ENCODE results near the gene SLU7. TPM values are rescaled to one million over a fixed set of nuclear protein-coding genes. Genes with fewer than 3 reads are reported as not detected.

Gene SLU7
- total and polyA plus RNA-seq, 2 donors (not counting 3 experiments of a cell fraction or from before 2014, with no cell fraction given): 10.2 to 48.2 TPM

GRCh38 chr5:160395111-160395510, 23.8 kb downstream of the SLU7 start:
- CTCF ChIA-PET: interaction anchor here (1.2 to 8.2 kb wide), 2 partner anchors 314 to 371 kb away, joined by 4 to 254 read pairs; no protein-coding TSS in a partner anchor
- no TSS peak for BruUV-seq (replicated peaks)

More at GRCh38 chr5:160395111-160395510, 23.8 kb downstream of the SLU7 start:
- POLR2A ChIA-PET: no interaction called here
- DNase-seq (ENCODE audit: low read depth, low spot score) (no peak), FAIRE-seq (no peak)
- H3K36me3 ChIP-seq (ENCODE audit: control insufficient read depth in 2 of 2, extremely low read depth in 1 of 2, insufficient read depth in 2 of 2, low read length in 2 of 2): no peaks in the 10 kb centered on the region
- no peak overlapping the region for H3K9ac ChIP-seq (replicated peaks; ENCODE audit: extremely low read depth, insufficient read depth, low read length)
- H3K4me3 ChIP-seq (replicated peaks in 1 of 3; ENCODE audit: insufficient read depth in 1 of 3, low read depth in 1 of 3, low read length in 3 of 3): no peak overlapping the region
- H3K27ac ChIP-seq (ENCODE audit: insufficient read depth, low read depth, low read length): no peak overlapping the region
- no peaks in the 10 kb centered on the region for H3K9me1 ChIP-seq (replicated peaks; ENCODE audit: control insufficient read depth, extremely low read depth, insufficient read depth, low read length)
- H3K4me2 ChIP-seq (ENCODE audit: insufficient read depth, low read length): no peak overlapping the region
- H3K4me1 ChIP-seq (ENCODE audit: control insufficient read depth, extremely low read depth, insufficient read depth, low read length): peaks cover 6% of the 10 kb centered on the region
- H3K79me2 ChIP-seq (ENCODE audit: control insufficient read depth, insufficient read depth, low read length): peaks cover 15% of the 10 kb centered on the region
- H4K20me1 ChIP-seq (replicated peaks; ENCODE audit: control insufficient read depth, extremely low read depth, insufficient read depth, low read length): no peaks in the 10 kb centered on the region
- TF ChIP-seq JUN (IDR thresholded peaks at IDR 0.05; ENCODE audit: borderline replicate concordance, insufficient read depth, insufficient read length, low read depth) (no peak), GATA2 (IDR thresholded peaks at IDR 0.05; ENCODE audit: insufficient read depth, insufficient read length, low read depth, low read length) (no peak), MAX (IDR thresholded peaks at IDR 0.05; ENCODE audit: insufficient read depth, insufficient read length) (no peak), MYC (IDR thresholded peaks at IDR 0.05; ENCODE audit: low read depth, low read length) (no peak), FOS (IDR thresholded peaks at IDR 0.05; ENCODE audit: borderline replicate concordance, insufficient read depth, low read length) (no peak), CTCF (IDR thresholded peaks at IDR 0.05; ENCODE audit: extremely low read depth in 1 of 2, insufficient read depth in 1 of 2, low read depth in 1 of 2, low read length in 2 of 2) (no peak), POLR2AphosphoS5 (IDR thresholded peaks at IDR 0.05; ENCODE audit: insufficient read depth, low read depth, low read length) (no peak), POLR2A (IDR thresholded peaks at IDR 0.05; ENCODE audit: low read depth, low read length) (no peak), EZH2 (IDR thresholded peaks at IDR 0.05; ENCODE audit: borderline replicate concordance, low read depth, low read length, severe bottlenecking) (no peak)
- dilution Hi-C loops (cut with MboI; ENCODE audit: extremely low pct_ligation_motif_present, low sequenced_read_pairs): no loop called here
- no peak overlapping the region for H2AFZ ChIP-seq (ENCODE audit: low read depth, low read length)
- intact Hi-C loops (cut with micrococcal nuclease): loop anchor here (10.0 kb wide), 2 partner anchors 1110 to 1190 kb away; partner anchors contain the start of gene RNF145
- H3K27me3 ChIP-seq (ENCODE audit: control insufficient read depth in 2 of 2, insufficient read depth in 2 of 2, low read length in 2 of 2): no peaks in the 10 kb centered on the region
- H3K9me3 ChIP-seq (replicated peaks; ENCODE audit: control insufficient read depth, insufficient read depth, low read length): no peaks in the 10 kb centered on the region
